Skeletal muscle cell (primary cell): ENCODE measurements around the gene RNASE8.
A peak's percentile ranks its signal among the peaks of the same experiment; 100 is the strongest.

Source experiments
- DNase-seq: peaks from one replicate; pipeline ENCODE4 v3.0.0-alpha.2; 2010; ENCODE audit warnings: low read depth
- H3K4me3 ChIP-seq: 2 replicates; pipeline ENCODE4 v1.5.1; 2011; ENCODE audit warnings: low read depth, mild to moderate bottlenecking, control low read depth, low read length, moderate library complexity

RNASE8 gene

DNA sequence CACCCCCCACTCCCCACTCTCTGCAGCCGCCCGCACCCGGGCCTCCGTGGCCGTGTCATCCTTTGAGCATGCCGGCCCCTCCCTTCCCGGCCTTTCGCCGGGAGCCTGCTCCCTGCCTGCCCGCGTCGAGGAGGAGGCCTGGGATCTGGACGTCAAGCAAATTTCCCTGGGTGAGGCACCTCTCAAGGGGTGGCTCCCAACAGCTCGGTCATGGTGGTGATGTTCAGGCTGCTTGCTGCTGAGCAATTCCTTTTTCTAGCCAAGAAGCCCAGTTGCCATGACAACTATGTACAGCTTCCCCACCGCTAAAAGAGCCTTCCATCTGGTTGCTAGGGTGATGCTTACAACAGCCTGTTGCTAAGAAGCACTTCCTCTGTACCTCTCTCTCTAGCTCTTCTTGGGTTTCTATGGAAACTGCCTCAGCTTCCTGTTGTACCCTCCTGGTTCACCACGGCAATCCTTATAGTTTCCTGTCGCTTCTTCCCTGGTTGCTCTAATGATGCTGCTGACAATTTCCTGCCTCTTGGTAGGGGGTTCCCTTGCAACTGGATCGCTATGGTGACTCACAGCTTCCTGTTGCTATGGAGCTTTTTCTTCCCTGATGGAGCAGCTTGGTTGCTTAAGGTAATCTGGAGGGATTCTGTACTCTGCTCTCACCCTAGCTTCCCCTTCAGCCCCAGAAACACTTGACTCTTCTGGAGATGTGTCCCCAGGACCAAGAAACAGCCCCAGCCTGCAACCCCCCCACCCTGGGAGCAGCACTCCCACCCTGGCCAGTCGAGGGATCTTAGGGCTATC is 29.9 kb downstream of the RNASE8 start:
- DNase-seq: peak; percentile 91
- H3K4me3 ChIP-seq: no peak overlapping the region

DNA sequence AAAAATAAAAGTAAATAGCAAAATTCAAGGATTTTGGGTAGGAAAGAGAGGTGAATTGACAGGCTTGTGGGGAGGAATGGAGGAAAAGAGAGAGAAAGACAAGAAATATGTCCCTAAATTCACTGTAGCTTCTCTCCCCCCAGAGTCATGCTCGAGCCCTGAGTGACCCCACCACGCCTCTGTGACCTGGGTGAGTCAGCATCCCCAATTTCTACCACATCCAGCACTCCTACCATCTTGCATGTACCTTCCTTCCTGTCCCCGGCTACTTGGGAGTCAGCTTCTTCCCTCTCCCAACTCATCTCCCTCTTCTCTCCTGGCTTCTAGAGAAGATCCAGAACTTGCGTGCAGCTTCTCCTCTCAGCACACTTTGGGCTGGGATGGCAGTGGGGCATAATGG is 31.1 kb downstream of the RNASE8 start:
- no peak overlapping the region for H3K4me3 ChIP-seq
- no peak for DNase-seq

DNA sequence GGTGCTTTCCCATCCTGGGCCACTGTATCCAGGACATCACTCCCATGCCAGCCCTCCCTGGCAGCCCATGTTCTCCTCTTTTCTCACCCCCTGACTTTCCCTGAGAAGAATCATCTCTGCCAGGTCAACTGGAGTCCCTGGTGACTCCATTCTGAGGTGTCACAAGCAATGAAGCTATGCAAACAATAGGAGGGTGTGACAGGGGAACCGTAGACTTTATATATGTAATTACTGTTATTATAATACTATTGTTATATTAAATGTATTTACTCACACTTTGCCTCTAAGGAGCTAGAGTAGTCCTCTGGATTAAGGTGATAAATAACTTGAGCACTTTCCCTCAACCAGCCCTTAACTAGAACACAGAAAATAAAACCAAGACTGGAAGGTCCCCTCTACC is 31.6 kb downstream of the RNASE8 start:
- H3K4me3 ChIP-seq: no peak overlapping the region
- no peak for DNase-seq

DNA sequence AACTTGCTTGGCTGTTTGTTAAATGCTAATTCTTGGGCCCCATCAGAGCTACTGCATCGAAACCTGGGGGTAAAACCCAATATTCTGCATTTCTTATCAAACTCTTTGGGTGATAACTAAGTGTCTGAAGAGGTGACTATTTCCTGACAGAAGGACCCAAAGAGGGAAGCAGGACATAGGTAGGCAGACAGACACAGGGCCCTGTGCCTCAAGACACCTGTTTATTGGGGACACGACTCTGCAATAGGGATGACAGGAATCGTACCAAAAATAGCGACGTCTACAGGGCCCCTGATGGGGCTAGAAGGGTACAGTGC is 32.2 kb downstream of the RNASE8 start:
- no peak for DNase-seq
- H3K4me3 ChIP-seq: no peak overlapping the region

DNA sequence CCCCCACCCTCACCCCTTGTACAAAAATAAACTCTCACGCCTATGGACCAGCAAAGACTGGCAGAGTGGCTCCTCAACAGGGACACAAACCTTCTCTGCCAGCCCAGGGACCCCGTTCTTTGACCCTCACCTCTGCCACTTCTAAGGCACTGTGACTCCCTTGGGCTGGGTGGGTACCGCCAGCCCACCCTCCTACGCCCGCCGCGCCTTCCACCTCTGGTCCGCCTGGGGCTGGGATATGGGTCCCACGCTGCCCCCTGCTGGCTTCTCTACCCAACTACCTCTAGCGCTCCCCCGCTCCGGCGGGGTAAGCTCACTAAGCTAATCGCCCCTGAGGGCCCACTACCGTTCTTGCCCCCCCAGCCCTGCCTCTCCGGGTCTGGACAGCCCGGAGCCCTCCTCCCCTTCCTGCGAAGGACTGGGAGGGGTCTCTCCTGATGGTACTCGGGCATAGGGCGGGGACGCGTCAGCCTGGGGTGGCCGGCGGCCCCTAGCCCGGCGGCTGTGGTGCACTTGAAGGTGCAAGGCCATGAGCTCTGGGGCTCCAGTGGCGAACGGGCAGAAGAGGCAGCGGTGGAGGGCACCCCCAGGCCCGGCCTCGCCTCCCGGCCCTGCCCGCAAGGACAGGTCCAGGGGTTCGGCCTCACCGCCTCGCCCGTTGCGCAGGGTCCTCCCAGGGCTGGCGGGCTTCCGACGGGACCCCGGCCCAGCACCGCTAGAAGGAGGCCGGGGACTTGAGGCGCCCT is 32.7 kb downstream of the RNASE8 start:
- no peak for DNase-seq
- no peak overlapping the region for H3K4me3 ChIP-seq

DNA sequence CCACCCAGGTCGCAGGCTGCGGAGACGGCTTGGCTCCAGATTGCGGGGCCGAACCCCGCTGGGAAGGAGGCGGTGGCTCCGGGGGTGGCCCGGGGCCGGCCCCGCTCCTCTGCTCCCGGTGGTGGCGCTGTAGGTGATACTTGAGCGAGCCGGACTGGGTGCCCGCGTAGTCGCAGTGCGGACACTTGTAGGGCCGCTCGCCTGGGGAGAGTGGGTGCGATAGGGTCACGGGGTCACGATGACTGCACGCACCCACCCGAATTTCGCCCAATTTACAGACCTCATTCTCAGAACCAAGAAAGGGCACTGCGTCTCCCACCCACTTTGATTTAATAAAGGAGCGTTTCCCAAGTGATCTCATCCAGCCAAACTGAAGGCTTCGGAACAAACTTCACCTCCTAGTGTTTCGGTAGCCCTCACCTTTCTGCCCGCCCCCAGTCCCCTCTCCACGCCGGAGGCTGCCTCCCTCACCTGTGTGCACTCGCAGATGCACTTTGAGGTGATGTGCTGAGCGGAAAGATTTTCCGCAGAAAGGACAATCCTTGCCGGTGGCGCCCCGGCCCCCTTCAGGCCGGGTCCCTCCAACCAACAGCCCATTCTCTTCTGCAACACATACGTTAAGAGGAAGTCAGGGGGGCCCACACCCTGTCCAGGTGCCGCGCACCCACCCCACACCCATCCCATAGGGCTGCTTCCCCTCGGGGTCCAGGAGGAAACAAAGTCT is 33.5 kb downstream of the RNASE8 start:
- DNase-seq: no peak
- H3K4me3 ChIP-seq: no peak overlapping the region

DNA sequence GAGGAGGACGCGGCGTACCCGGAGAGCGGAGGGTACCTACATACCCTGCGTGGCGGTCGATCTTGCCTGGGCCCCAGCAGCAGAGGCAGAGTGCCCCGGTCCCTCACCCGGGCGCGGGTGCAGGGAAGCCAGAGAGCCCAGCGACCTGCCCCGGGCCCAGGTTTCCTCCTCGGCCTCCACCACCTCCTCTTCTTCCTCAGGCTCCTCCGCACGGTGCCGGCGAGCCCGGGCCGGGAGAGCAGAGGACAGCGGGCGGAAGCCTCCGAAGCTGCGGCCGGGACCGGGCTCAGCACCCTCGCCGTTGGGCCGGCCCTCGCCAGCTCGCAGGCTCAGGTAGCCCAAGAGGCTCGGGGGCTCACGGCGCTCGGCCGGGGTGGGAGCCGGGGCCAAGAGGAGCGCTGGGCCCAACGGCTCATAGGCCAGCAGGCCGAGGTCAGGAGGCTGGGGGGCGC is 34.2 kb downstream of the RNASE8 start:
- H3K4me3 ChIP-seq: no peak overlapping the region

DNA sequence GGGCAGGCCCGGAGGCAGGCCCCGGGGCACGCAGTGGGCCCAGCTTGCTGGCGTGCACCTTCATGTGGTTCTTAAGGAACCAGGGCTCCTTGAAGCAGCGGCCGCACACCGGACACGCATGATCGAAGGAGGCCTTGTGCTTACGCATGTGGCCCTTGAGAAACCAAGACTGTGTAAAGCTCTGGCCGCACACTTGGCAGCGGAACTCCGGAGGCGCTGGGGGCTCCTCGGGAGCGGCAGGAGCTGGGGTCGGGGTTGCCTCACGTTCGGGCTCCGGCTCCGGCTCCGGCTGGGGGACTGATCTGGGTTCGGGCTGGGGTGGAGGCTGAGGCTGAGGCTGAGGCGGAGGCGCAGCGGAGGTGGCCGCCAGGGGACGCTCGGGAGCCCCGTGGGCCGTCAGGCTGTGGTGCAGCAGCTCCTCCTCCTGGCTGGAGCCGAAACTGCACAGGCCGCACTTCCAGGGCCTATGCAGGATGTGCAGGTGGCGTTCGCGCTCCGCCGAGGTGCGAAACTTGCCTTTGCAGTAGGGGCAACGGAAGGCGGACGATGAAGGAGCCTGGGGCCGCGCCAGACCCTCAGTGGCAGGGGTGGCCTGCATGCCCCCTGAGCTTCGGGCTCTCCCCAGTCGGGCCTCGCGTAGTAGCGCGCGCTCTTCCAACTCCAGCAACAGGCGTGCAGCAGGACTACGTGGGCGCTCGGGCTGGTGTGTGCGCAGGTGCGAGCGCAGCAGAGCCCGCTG is 34.8 kb downstream of the RNASE8 start:
- no peak for DNase-seq
- no peak overlapping the region for H3K4me3 ChIP-seq

More for the DNA sequence above, 34.2 kb downstream of the RNASE8 start:
- DNase-seq: no peak

DNA sequence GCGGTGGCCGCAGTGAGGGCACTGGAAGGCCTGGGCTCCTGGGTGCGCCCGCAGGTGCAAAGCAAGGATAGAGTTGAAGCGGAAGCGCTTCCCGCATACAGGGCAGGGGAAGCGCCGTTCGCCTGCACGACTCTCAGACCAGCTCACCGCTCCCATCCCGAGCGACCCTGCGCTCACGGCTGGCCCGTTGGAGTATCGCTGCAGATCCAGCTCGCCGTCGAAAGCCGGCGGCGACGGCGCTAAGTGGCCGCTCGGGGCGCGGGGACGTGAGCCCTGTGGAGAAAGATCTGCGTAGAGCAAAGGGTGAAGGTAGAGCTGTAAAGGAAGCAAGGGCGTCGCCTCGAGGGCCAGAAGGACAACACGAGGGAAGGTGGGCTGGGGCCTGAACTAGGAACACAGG is 35.4 kb downstream of the RNASE8 start:
- no peak overlapping the region for H3K4me3 ChIP-seq
- DNase-seq: no peak

DNA sequence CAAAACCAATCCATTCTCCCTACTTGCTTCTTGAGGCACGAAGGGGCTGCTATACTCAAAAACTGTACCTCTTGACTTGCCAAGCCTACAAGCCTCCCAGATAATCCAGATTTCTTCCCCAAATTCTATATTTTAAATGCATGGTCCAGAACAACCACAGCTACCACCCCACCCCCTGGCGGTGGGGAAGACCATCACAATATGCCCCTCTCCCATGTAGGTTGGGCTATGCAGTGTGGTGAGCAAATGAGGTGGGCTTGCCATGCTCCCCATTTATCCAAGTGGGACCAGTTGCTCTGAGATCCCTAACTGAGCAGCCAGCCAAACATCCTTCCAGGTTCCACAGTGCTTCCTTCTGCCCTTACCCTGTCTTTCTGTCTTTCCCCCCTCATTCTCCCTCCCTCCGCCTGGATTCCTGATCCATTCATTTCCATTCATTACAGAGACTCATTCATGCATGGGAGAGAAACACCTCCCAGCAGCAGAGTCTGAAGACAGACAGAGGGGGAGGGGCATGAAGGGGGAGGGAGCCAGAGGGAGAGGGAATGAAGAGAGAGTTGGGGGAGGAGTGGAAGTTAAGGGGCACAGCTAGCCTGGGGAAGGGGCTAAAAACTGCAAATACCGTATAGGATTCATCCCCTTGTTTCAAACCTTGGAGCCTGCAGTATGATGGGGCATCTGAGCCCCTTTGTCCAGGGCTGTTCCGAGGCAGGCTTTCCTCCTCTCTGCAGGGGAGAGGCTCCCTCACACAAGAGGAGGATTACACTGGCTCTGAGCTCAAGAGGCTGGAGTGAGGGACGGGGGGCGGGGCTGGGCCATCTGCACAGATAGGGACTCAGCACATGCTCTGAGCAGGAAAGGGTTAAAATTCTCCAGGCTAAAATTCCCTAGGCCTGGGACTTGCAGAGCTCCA is 36.4 kb downstream of the RNASE8 start:
- H3K4me3 ChIP-seq: no peak overlapping the region
- no peak for DNase-seq

DNA sequence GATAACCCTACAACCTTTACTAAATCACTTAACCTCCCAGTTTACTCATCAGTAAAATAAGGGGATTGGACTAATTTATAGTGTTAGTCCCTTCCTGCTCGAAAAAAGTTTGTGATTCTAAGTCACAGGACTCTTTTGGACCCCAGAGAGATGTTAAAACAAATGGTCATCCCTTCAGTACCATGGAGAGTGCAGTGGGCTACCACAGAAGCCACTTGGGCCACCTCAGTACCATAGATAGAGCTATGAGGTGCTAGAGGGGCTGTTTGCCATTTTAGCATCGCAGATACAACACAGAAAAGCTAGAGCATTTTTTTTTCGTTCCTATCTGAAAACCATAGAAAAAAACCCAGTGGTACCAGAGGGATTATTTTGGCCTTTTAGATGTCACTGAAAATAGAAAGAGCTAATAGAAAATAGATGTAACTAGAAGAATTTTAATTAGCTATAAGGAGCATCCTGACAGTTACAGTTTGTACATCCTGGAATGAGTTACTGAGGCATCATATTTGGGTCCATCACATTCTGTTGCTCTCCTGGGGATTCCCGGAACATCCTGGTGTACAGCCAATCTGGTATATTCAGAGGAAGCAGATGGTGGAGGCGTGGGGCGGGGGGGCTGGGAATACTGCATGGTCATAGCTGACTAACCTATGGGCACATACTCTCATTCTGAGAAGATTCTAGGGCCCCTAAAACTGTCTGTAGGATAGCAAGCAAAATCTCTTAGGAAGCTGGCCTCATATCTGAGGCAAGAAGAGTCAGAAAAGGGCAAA is 38.0 kb downstream of the RNASE8 start:
- no peak overlapping the region for H3K4me3 ChIP-seq
- peak; percentile 19 for DNase-seq

DNA sequence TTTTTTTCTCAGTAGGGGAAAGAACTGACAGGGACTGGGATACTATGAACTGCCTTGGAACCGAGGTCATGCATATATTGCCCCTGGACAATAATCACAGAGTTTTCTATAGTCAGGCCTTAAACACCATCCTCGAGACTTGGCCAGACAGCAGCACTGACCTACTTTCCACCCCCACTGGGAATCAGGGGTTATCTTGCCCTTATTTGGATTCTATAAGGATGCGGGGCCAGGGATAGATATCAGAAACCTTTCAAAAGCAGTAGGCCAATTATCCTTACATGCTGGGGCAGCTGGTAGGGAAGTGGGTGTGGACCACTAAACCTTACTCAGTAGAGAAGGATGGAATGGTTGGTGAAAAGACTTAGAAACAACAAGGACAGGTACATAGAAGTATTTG is 38.8 kb downstream of the RNASE8 start:
- H3K4me3 ChIP-seq: no peak overlapping the region
- DNase-seq: no peak

DNA sequence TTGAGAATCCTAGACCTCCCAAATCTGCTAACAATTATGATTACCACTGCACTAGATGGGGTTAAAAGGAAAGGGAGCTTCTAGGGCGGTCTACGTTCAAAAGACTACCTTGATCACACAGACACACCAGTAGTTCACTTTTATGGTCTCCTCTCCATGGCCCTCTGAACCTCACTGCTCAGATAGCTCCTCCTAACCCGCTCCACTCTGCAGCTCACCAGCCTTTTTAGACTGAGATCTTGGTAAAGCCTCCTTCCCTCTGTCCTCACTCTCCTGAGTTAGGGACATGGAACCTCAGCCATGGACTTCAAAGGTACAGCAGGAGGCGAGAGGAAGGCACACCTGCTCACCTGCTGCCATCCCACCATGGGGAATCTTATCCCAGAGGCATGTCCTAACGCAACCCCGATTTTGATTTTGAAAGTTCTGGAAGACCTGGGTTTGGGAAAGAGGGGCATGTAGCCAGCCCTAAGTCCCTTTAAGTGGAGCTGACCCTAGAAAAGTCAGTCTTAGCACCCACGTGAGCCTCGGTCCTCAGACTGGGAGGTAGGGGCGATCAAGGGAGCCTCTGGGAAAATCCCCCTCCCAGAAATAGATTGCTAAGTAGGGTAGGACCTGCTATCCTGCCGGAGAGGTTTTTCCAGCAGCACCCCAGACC is 39.5 kb downstream of the RNASE8 start:
- no peak for DNase-seq
- H3K4me3 ChIP-seq: peak overlapping the region; percentile 13

DNA sequence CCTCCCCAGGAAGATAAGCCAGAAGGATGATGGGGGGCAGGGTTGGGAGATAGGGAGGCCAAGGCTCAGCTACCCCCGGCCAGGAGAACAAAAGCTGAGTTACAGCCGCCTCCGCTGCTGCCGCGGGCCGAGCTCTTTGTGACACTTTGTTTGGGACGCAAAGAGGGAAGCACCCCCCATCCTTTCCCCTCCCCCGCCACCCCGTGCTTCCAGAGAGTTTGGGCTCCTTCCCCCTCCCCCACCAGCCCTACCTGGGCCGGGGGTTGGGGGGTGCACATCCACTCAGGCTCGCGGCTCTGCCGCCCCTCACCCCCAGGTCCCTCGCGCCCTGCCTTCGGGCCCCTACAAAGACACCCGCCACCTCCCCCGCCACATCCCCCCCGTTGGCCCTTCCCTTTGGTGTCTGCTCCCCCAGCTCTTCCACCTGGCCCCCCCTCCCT is 40.0 kb downstream of the RNASE8 start:
- DNase-seq: no peak
- H3K4me3 ChIP-seq: peak overlapping the region; percentile 13

DNA sequence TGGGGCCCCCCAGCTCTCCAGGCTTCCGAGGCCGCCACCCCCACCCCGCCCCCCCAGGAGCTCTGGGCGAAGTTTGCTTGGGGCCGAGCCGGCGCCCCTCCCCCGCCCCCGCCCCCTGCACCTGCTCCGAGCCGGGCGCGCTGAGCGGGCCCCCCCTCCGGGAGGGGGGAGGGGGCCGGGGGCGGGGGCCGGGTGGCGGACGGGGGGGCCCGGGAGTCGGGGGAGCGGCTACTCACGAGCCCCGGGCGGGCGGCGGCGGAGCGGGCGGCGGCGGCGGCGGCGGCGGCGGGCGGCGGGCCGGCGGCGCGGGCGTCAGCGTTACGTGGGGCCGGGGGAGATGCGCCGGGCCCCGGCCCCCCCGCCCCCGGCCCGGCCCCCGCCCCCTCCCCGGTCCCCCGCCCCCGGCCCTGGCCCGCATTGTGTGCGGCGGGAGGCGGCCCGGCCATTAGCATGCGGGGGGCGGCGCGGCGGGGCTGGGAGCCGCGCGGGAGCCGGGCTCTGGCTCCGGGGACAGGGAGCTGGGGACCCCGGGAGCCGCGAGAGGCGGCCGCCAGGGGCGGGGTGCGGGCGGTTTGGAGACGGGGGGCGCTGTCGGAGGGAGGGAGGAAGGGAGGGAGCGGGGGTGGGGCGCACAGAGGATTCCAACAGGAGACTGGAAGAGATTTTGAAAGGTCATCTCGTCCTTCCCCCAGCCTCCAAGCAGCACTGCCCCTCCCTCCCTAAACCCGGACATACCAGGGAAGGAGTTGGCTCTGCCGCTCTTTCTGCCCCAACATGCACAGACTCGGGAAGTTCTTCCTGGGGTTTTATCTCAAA is 40.7 kb downstream of the RNASE8 start, which contains the start of gene ZNF219:
Gene ZNF219, minus strand, starts transcription at position 580 of the 816 bp plus-strand sequence. CDS start 5,064 bp downstream, outside the sequence.
- DNase-seq: no peak

DNA sequence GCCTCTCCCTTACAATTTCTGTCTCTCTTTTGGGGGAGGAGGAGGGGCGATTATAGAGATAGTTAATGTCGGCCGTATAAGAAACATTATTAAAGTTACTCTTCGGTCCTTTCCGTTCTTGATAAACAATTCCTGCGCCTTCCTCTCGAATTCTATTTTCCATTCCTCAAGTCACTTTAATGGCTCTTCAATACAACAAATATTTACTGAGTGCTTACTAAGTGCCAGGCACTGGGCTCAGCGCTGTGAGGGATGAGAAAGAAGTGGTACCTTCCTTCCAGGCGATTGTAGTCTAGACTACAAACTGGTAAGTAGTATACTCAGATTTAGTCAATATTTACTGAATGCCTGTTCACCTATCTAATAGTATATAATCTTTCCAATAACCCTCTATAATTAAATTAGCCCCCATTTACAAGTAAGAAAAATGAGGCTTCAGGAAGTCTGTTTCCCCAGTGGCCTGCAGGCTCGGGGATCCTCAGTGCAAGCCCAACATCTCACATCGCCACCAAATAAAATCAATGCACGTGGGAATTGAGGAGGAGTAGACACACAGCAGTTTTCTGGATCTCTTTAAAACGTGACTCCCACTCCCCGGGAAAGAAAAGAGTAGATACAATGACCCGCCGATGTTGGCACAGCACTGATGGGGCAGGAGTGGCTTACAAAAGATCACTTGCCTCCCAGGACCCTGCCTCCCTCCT is 41.4 kb downstream of the RNASE8 start:
- no peak for DNase-seq
- H3K4me3 ChIP-seq: peak overlapping the region; percentile 65

More for the DNA sequence above, 40.7 kb downstream of the RNASE8 start, which contains the start of gene ZNF219:
- peak within 1 kb of the TSS; percentile 65 for H3K4me3 ChIP-seq
